Karpas-422 (cell line): ENCODE data around the gene MTARC1. TPM values are rescaled to one million over a fixed set of nuclear protein-coding genes. Genes with fewer than 3 reads are reported as not detected.

Source experiments
- DNase-seq: peaks from one replicate; pipeline ENCODE4 v3.0.0-alpha.2; 2015
- H2AFZ ChIP-seq: fragments of 200-600 bp; sonication (generic); 2 replicates; pipeline ENCODE4 v1.6.1; 2014; ENCODE audit warnings: antibody characterized with exemption, low read length, mixed read lengths
- H3K27ac ChIP-seq: fragments of 200-600 bp; sonication (generic); 2 replicates; pipeline ENCODE4 v1.5.1; 2014; ENCODE audit warnings: mild to moderate bottlenecking, low read length, moderate library complexity
- H3K27me3 ChIP-seq: fragments of 200-600 bp; sonication (generic); 2 replicates; pipeline ENCODE4 v1.6.1; 2014; ENCODE audit warnings: low read length, mixed read lengths
- H3K36me3 ChIP-seq: fragments of 200-600 bp; sonication (generic); 2 replicates; pipeline ENCODE4 v1.6.1; 2014; ENCODE audit warnings: low read length, mixed read lengths; ENCODE audit not compliant: insufficient read depth
- H3K4me1 ChIP-seq: fragments of 200-600 bp; sonication (generic); 2 replicates; pipeline ENCODE4 v1.6.1; 2014; ENCODE audit warnings: mild to moderate bottlenecking, low read length, mixed read lengths
- H3K4me2 ChIP-seq: fragments of 200-600 bp; sonication (generic); 2 replicates; pipeline ENCODE4 v1.6.1; 2014; ENCODE audit warnings: low read length, low read depth, mild to moderate bottlenecking; ENCODE audit not compliant: poor library complexity, severe bottlenecking
- H3K4me3 ChIP-seq: fragments of 200-600 bp; sonication (generic); 2 replicates; pipeline ENCODE4 v1.5.1; 2014; ENCODE audit warnings: mild to moderate bottlenecking, antibody characterized with exemption, low read length, mixed read lengths
- H3K79me2 ChIP-seq: fragments of 200-600 bp; sonication (generic); 2 replicates; pipeline ENCODE4 v1.6.1; 2014; ENCODE audit warnings: mild to moderate bottlenecking, low read length, mixed read lengths
- H3K9ac ChIP-seq: fragments of 200-600 bp; sonication (generic); 2 replicates; pipeline ENCODE4 v1.6.0; 2014; ENCODE audit warnings: low read length
- H3K9me2 ChIP-seq: fragments of 200-600 bp; sonication (generic), shearing (Covaris generic); replicated peaks from 2 replicates; pipeline ENCODE4 v1.6.0; 2014; ENCODE audit warnings: mild to moderate bottlenecking, low read length, moderate library complexity; ENCODE audit not compliant: insufficient read depth
- H3K9me3 ChIP-seq: fragments of 300-700, 200-600 bp; sonication (generic); 2 replicates; pipeline ENCODE4 v1.6.1; 2014; ENCODE audit warnings: low read length, mixed read lengths
- H4K20me1 ChIP-seq: fragments of 200-600 bp; sonication (generic); 2 replicates; pipeline ENCODE4 v1.6.1; 2014; ENCODE audit warnings: mild to moderate bottlenecking, antibody characterized with exemption, low read length, low read depth; ENCODE audit not compliant: insufficient read depth
- total RNA-seq: library from RNA; depleted of rRNA; stranded (reverse); fragments of >200 nt; shearing (Covaris generic); gene quantifications from 2 replicates; pipeline ENCODE4 v1.2.3, GENCODE V29; 2014; ENCODE audit warnings: low replicate concordance

The MTARC1 gene
- total RNA-seq, 1 experiment from 2014 or later, result not detected

- H3K9me2 ChIP-seq, result no peaks in the 10 kb centered on the region
- no peak overlapping the region for H3K4me2 ChIP-seq
- H3K79me2 ChIP-seq, result no peaks in the 10 kb centered on the region
- peaks cover 7% of the 10 kb centered on the region for H3K4me1 ChIP-seq
- H2AFZ ChIP-seq, result no peak overlapping the region
- no peak overlapping the region for H3K4me3 ChIP-seq
- no peak for DNase-seq
- no peak overlapping the region for H3K9ac ChIP-seq
- no peaks in the 10 kb centered on the region for H3K9me3 ChIP-seq
- H3K36me3 ChIP-seq, result no peaks in the 10 kb centered on the region
- no peaks in the 10 kb centered on the region for H3K27me3 ChIP-seq
- no peak overlapping the region for H3K27ac ChIP-seq
- H4K20me1 ChIP-seq, result no peaks in the 10 kb centered on the region
Observed at GRCh38 chr1:220764757-220765156, 22.0 kb upstream of the MTARC1 start.

GRCh38 chr1:220767312-220768125 lies 19.2 kb upstream of the MTARC1 start:
- Histone ChIP-seq H3K27me3 (no peaks in the 10 kb centered on the region; the same call in 1 of the 2 replicates), H3K36me3 (no peaks in the 10 kb centered on the region), H3K4me1 (peaks cover 17% of the 10 kb centered on the region), H4K20me1 (no peaks in the 10 kb centered on the region), H2AFZ (no peak overlapping the region), H3K9me2 (no peaks in the 10 kb centered on the region), H3K4me3 (no peak overlapping the region), H3K79me2 (no peaks in the 10 kb centered on the region), H3K4me2 (no peak overlapping the region), H3K9ac (no peak overlapping the region), H3K9me3 (no peaks in the 10 kb centered on the region), H3K27ac (no peak overlapping the region)
- DNase-seq, result no peak

- Histone ChIP-seq H3K9ac (no peak overlapping the region), H2AFZ (no peak overlapping the region), H3K27me3 (no peaks in the 10 kb centered on the region; the same call in 1 of the 2 replicates), H3K9me2 (no peaks in the 10 kb centered on the region), H4K20me1 (no peaks in the 10 kb centered on the region), H3K4me1 (peaks cover 17% of the 10 kb centered on the region), H3K4me3 (no peak overlapping the region), H3K79me2 (no peaks in the 10 kb centered on the region), H3K27ac (no peak overlapping the region), H3K4me2 (no peak overlapping the region), H3K9me3 (no peaks in the 10 kb centered on the region), H3K36me3 (no peaks in the 10 kb centered on the region)
- DNase-seq, result no peak
Observed at GRCh38 chr1:220768126-220768601, 18.5 kb upstream of the MTARC1 start.

GRCh38 chr1:220769205-220769604 lies 17.5 kb upstream of the MTARC1 start:
- Histone ChIP-seq H3K4me3 (no peak overlapping the region; the same call in 1 of the 2 replicates), H3K4me1 (peaks cover 17% of the 10 kb centered on the region), H3K9me2 (no peaks in the 10 kb centered on the region), H3K9me3 (no peaks in the 10 kb centered on the region), H2AFZ (peak overlapping the region; percentile 78; the same call in 1 of the 2 replicates), H3K27me3 (no peaks in the 10 kb centered on the region; the same call in 1 of the 2 replicates), H3K79me2 (no peaks in the 10 kb centered on the region), H3K4me2 (peak overlapping the region; percentile 75), H3K36me3 (no peaks in the 10 kb centered on the region), H4K20me1 (no peaks in the 10 kb centered on the region), H3K27ac (no peak overlapping the region), H3K9ac (peak overlapping the region; percentile 34; the same call in 1 of the 2 replicates)
- DNase-seq, result no peak

- Histone ChIP-seq H3K4me1 (peaks cover 17% of the 10 kb centered on the region), H3K9me2 (no peaks in the 10 kb centered on the region), H3K4me3 (peak overlapping the region; percentile 60), H3K4me2 (peak overlapping the region; percentile 75), H4K20me1 (no peaks in the 10 kb centered on the region), H3K27ac (no peak overlapping the region), H2AFZ (peak overlapping the region; percentile 91), H3K9me3 (no peaks in the 10 kb centered on the region), H3K9ac (peak overlapping the region; percentile 57), H3K79me2 (no peaks in the 10 kb centered on the region), H3K36me3 (no peaks in the 10 kb centered on the region), H3K27me3 (no peaks in the 10 kb centered on the region; the same call in 1 of the 2 replicates)
- peak; percentile 52 for DNase-seq
Observed at GRCh38 chr1:220770245-220770913, 16.3 kb upstream of the MTARC1 start.

- H3K9me3 ChIP-seq, result no peaks in the 10 kb centered on the region
- no peak overlapping the region for H2AFZ ChIP-seq
- no peaks in the 10 kb centered on the region; the same call in 1 of the 2 replicates for H3K27me3 ChIP-seq
- no peak overlapping the region for H3K4me3 ChIP-seq
- no peak overlapping the region for H3K27ac ChIP-seq
- H3K9ac ChIP-seq, result no peak overlapping the region
- no peaks in the 10 kb centered on the region for H4K20me1 ChIP-seq
- no peaks in the 10 kb centered on the region for H3K79me2 ChIP-seq
- H3K4me1 ChIP-seq, result peaks cover 17% of the 10 kb centered on the region
- no peak overlapping the region for H3K4me2 ChIP-seq
- no peak for DNase-seq
- H3K36me3 ChIP-seq, result no peaks in the 10 kb centered on the region
- no peaks in the 10 kb centered on the region for H3K9me2 ChIP-seq
Observed at GRCh38 chr1:220772846-220773245, 13.9 kb upstream of the MTARC1 start.

GRCh38 chr1:220775240-220775853 lies 11.4 kb upstream of the MTARC1 start:
- H3K9ac ChIP-seq, result no peak overlapping the region
- H3K79me2 ChIP-seq, result no peaks in the 10 kb centered on the region
- no peak overlapping the region for H3K4me2 ChIP-seq
- no peaks in the 10 kb centered on the region for H3K9me2 ChIP-seq
- H2AFZ ChIP-seq, result no peak overlapping the region
- peaks cover 5% of the 10 kb centered on the region for H3K4me1 ChIP-seq
- no peak overlapping the region for H3K4me3 ChIP-seq
- no peaks in the 10 kb centered on the region; the same call in 1 of the 2 replicates for H3K27me3 ChIP-seq
- H3K27ac ChIP-seq, result no peak overlapping the region
- DNase-seq, result peak; percentile 75
- H3K36me3 ChIP-seq, result no peaks in the 10 kb centered on the region
- H3K9me3 ChIP-seq, result no peaks in the 10 kb centered on the region
- H4K20me1 ChIP-seq, result no peaks in the 10 kb centered on the region

- no peak overlapping the region for H3K9ac ChIP-seq
Observed at GRCh38 chr1:220776254-220776653, 10.5 kb upstream of the MTARC1 start.

More at GRCh38 chr1:220776254-220776653, 10.5 kb upstream of the MTARC1 start:
- H3K36me3 ChIP-seq, result no peaks in the 10 kb centered on the region
- no peaks in the 10 kb centered on the region for H3K4me1 ChIP-seq
- H4K20me1 ChIP-seq, result no peaks in the 10 kb centered on the region
- H3K79me2 ChIP-seq, result no peaks in the 10 kb centered on the region
- no peak overlapping the region for H3K4me3 ChIP-seq
- H3K9me2 ChIP-seq, result no peaks in the 10 kb centered on the region
- no peak overlapping the region for H3K27ac ChIP-seq
- H3K9me3 ChIP-seq, result no peaks in the 10 kb centered on the region
- H2AFZ ChIP-seq, result no peak overlapping the region
- DNase-seq, result no peak
- H3K27me3 ChIP-seq, result no peaks in the 10 kb centered on the region
- no peak overlapping the region for H3K4me2 ChIP-seq
